Embryonic facial prominence (tissue), 1 donor: Measurements from ENCODE around the gene ARHGAP10.

ENCODE experiments used
- DNase-seq: peaks from one replicate; pipeline ENCODE4 v3.0.0-alpha.2; 2016; ENCODE audit errors: extremely low spot score

The ARHGAP10 gene

GRCh38 chr4:147733716-147734344, 1.9 kb downstream of the ARHGAP10 start:
- DNase-seq = no peak

DNA sequence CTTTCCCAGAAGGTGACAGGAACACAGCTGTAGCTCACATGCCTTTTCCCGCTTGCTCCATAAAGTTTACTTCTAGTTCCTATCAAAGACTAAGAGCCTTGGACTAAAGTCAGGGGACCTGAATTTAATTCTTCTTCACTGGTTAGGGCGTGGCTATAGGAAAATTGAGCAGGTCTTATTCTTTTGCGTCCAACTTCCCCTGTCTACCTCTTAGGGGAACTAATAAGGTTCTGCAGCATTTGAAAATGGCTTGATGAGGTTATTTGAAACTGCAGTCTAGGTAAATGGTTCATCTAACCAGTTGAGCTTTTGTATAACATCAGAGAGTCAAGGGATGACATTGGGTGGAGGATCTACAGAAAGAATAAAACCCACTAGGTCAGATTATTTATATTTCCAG, 2.6 kb downstream of the ARHGAP10 start:
- no peak for DNase-seq

DNA sequence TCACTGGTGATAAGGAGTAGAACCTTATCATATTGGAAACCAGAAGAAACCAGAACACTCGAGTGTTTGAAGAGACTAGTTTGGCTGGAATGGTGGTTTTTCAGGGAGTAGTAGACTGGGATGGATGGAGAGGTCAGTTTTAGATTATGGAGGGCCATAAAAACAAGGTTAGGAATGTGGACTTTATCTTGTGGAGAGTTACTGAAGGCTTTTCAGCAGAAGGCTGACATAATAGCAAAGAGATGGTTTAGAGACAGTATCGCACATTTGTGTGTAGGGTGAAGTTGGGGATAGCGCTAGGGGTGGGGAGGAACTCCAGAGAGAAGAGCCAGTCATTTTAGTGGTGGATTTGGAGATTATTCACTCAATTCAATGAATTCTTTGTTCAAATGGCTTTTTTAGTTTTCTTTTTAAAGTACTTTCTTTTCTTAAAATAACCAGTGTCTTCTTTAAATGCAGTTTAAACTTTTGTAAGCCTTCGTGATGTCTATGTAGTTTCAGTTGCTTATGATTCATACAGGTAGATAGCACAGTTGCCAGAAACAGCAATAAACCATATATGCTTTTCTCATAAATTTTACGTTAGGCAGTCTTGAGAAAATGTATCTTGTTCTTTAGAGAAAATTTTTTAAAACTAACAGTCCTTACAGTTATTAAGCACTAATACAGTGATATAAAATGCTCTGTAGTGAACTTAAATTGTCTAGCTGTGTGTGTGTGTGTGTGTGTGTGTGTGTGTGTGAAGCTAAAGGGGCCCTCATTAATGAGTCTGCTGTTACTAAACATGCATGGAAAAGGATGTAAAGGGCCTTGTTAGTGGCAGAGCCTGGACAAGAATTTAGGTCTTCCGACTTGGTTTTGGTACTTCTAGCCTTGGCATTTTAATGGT, 3.8 kb downstream of the ARHGAP10 start:
- no peak for DNase-seq

GRCh38 chr4:147736458-147736857, 4.6 kb downstream of the ARHGAP10 start:
- DNase-seq = no peak

DNA sequence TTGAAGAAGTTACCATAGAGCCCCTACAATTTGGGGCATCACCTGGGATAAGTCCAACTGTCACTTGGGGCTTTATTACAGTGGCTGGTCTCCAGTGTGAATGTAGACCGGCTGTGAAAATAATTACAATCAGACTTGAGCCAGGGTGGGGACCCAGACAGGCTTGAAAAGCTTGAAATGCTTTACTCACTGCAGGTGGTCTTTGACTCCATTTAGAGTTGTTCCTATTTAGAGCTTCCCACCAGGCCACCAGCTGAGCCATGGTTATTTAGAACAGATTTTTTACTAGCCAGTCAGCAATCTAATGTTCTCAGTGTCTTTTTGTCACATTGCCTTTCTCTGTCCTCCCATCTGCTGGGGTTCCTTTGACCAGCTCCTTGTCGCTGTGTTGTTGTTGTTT, 5.7 kb downstream of the ARHGAP10 start:
- DNase-seq = no peak

DNA sequence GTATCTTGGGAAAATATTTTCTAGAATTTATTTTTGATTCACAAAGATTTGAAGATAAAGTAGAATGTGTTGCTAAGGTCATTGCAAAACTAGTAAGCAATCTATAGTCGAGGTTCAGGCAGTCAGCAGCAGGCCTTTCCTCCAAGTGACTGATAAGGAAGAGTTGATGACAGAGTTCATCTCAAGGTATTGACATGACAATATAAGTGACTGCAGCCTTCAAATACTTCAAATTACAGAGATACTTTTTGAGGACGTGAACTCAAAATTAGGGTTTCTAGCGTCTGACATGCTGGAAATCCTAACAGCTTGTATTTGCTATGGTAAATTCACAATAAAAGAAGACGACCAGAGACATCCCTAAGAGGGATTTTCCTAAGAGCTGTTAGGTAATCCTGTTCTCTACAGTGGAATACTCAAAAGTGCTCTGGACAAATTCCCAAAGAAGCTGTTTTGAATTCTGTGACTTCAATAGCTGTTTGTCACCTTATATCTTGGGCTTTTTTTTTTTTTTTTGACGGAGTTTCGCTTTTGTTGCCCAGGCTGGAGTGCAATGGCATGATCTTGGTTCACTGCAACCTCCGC, 7.4 kb downstream of the ARHGAP10 start:
- DNase-seq = no peak

- no peak for DNase-seq
Observed at GRCh38 chr4:147740176-147740575, 8.3 kb downstream of the ARHGAP10 start.

DNA sequence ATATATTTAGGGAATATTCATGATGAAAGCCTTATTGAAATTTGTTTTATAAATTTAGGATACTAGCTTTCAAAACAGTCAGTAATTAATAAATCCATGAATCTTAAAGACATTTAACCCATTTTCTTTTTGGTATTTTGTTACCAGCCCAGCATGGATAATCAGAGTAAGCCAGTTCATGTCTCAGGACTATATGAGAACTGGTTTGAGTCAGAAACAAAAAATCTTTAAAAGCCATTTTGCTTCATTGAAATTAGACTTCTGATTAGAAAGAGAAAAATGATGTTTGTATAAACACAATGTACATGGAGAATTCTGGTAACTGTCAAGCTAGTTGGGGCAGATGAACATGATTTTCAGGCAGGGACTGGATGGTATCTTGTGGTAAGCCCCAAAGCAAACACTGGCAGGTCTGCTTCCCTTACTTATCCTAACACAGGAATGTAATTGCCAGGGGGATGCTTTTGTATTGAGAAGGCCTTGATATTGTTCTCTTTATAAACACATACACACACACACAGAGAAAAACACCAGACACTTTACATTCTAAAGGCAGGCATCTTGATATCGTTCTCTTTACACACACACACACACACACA, 9.4 kb downstream of the ARHGAP10 start:
- DNase-seq = no peak

DNA sequence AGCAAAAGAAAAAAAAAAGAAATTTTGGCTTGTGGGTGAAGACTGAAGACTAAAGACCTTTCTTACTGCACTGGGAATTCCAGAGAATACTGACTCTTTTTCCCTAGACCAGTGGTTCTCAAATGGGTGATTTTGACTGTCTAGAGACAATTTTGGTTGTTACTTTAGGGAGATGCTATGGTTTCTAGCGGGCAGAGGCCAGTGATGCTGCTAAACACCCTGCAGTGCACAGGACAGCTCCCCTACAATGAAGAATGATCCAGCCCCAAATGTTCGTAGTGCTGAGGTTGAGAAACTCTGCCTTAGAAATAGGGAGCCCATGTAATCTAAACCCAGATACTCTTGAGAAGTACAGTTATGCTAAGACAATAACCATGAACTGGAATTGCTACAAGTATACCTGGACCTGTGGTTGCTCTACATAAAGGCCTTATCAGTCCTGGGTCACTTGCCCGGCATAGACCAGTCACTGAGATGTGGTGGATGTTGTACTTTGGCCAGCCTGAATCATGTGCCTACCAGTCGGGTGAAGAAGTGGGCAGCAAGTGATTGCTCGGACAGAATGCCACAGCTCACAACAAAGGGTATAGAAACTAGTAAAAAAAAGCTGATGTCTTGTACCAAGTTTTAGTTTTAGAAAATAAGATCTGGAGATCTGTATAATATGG, 16.0 kb downstream of the ARHGAP10 start:
- no peak for DNase-seq

DNA sequence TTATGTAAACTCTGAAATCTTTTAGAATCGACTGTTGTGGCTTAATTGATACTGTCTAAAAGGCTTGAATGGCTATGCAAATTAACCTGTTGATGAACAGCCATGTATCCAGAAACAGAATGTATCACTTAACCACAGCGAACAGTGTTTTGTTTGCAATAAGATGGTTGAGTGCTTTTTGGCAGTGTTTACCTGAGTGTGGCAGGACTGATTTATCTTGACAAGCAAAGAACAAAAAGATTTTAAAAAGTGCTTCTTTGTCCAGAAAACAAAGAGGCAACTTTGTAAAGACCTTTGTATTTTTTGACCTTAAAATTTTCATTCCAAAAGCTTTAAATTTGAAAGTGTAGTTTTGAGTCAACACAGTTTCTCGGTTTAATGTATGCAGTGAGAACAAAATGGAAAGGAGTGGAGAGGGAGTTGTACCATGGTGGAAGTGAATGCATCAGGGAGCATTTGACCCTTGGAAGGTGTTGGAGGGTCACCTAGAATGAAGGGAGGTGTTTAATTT, 18.0 kb downstream of the ARHGAP10 start:
- DNase-seq = no peak

- no peak for DNase-seq
Observed at GRCh38 chr4:147753047-147753446, 21.2 kb downstream of the ARHGAP10 start.

- no peak for DNase-seq
Observed at GRCh38 chr4:147754037-147754445, 22.2 kb downstream of the ARHGAP10 start.

DNA sequence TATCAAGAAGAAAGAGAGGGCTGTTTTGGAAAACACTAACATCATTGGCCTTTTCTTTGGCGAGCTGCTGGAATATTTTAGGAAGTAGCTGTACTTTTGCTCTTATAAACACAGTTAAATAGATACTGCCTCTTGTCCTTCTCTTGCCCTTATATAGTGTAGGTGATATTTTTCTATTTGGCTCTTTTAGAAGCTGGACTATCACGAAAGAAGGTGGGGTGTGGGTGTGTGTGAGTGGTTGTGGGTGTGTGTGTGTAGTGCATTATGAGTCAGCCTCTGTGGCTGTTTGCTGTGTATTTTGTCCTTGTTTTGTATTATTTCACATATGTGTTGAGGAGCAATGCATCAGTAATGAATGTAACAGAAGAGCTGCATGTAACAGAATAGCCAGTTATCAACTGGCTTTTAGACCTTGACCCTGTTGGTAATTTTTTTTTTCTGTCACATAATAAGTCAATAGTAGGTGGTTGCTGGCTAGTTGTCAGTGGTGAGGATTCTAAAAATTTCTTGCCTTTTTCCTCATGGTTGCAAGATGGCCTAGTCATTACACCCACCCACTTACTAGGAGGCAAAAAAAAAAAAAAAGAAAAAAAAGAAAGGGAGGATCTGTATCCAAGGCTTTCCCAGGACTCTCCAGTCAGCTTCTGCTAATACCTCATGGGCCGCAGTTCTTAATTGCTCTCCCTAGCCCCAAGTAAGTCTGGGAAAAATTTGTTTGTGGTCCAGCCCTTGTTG, 23.8 kb downstream of the ARHGAP10 start:
- DNase-seq = no peak

- no peak for DNase-seq
Observed at GRCh38 chr4:147756417-147756816, 24.5 kb downstream of the ARHGAP10 start.

DNA sequence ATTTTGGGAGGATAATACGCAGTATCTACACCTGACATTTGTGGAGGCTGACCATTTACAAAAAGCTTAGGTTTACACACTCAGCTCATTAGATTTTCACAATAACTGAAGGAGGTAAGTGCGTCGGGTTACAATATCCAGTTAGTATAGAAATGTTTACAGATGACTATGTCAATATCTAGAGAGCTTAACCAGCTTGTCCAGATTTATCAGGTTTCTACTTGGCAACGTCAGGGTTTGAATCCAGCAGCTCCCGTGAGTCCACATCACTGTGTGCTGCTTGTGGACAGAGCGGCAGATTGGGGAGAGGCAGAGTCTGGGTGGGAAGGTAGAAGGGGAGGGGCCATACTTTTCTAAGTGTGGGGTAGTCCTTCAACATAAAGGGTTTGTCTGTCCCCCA, 28.3 kb downstream of the ARHGAP10 start:
- DNase-seq = no peak

GRCh38 chr4:147760695-147761094, 28.8 kb downstream of the ARHGAP10 start:
- no peak for DNase-seq

GRCh38 chr4:147761218-147761883, 29.5 kb downstream of the ARHGAP10 start:
- no peak for DNase-seq

DNA sequence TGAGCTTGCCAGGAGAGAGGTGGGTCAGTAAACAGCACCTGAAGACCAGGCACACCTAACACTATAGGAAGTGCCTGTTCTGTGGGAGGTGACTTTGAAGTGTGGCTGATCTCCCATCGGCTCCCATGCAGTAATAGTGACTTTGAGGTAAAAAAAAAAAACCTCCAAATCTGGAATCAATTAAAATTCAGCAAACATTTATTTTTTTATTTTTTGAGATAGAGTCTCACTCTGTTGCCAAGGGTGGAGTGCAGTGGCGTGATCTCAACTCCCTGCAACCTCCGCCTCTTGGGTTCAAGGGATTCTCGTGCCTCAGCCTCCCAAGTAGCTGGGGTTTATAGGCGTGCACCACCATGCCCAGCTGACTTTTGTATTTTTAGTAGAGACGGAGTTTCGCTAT, 32.4 kb downstream of the ARHGAP10 start:
- DNase-seq = no peak

DNA sequence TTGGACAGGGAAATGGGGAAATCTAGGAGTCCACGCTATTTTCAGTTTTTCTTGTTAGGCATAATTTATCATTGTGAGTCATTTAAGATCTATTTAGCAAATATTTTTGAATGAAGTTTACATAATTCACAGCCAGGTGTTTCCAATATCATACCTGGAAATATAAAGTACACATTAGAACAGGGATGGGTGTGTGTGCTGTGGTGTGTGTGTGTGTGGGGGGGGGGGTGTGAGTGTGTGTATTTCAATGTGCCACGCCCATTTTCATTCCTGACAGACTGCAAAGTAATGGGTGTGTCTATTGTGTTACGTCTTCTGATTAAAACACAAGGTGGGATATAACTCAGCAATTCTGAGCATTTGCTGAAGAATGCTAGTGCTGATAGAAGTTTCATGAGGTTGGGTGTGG, 33.2 kb downstream of the ARHGAP10 start:
- no peak for DNase-seq

GRCh38 chr4:147768113-147768512, 36.2 kb downstream of the ARHGAP10 start:
- DNase-seq = no peak
